Gastrocnemius medialis (tissue), 4 donors: Measurements from ENCODE around the gene IBTK.

ENCODE experiments used
- POLR2A ChIP-seq, 2 donors: fragments of 450-650 bp; IDR thresholded peaks; one replicate each; pipeline ENCODE4 v1.6.1; 2017; ENCODE audit warnings: antibody characterized with exemption in 2 of 2, mild to moderate bottlenecking in 2 of 2, moderate library complexity in 2 of 2
- TF ChIP-seq, protein P1 (sequence below), 5 experiments: fragments of 450-650 bp in 3 of 5; fragments of 200-600 bp in 2 of 5; sonication (generic) in 2 of 5; IDR thresholded peaks in 4 of 5; conservative IDR thresholded peaks in 1 of 5; 1 replicate in 4 of 5; 2 replicates in 1 of 5; pipeline ENCODE4 v1.5.1; 2016 to 2019; ENCODE audit warnings: antibody characterized with exemption in 5 of 5, mild to moderate bottlenecking in 3 of 5, moderate library complexity in 3 of 5

DNA sequence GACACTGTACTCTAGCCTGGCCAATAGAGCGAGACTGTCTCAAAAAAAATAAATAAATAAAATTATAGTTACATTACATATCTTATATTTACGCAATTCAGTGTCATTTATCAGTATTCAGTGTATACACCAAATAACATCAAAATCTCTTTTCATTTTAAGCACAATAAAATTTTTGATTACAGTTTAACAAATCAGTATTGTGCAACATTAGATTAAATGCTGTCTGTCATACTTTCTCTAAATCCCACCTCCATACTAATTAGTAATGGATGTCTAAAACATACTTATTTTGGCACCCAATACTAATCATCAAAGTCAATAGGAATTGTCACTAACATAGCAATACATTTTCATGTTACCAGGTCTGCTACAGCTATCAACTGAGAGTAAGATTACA lies 27.4 kb downstream of the IBTK start:
- TF ChIP-seq, protein P1, sequence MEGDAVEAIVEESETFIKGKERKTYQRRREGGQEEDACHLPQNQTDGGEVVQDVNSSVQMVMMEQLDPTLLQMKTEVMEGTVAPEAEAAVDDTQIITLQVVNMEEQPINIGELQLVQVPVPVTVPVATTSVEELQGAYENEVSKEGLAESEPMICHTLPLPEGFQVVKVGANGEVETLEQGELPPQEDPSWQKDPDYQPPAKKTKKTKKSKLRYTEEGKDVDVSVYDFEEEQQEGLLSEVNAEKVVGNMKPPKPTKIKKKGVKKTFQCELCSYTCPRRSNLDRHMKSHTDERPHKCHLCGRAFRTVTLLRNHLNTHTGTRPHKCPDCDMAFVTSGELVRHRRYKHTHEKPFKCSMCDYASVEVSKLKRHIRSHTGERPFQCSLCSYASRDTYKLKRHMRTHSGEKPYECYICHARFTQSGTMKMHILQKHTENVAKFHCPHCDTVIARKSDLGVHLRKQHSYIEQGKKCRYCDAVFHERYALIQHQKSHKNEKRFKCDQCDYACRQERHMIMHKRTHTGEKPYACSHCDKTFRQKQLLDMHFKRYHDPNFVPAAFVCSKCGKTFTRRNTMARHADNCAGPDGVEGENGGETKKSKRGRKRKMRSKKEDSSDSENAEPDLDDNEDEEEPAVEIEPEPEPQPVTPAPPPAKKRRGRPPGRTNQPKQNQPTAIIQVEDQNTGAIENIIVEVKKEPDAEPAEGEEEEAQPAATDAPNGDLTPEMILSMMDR (IDR thresholded peaks at IDR 0.05 in 4 of 5, conservative IDR thresholded peaks at IDR 0.05 in 1 of 5): no peak
- no peak for TF ChIP-seq POLR2A (IDR thresholded peaks at IDR 0.05)
